HL-60/S4 (cell line): Measurements from ENCODE around the gene ADRA2B.

ENCODE experiments used
- in situ Hi-C: fragments of 300-500 bp; cut with MboI; formaldehyde crosslinking; loops from 2 replicates; pipeline ENCODE4 v1.14.3; 2022; ENCODE audit warnings: low sequenced_read_pairs

The ADRA2B gene

GRCh38 chr2:96108541-96109360 lies 7.6 kb downstream of the ADRA2B start:
- in situ Hi-C loops: loop anchor here (25.0 kb wide), 1 partner anchor 96 kb away; no protein-coding TSS in a partner anchor

DNA sequence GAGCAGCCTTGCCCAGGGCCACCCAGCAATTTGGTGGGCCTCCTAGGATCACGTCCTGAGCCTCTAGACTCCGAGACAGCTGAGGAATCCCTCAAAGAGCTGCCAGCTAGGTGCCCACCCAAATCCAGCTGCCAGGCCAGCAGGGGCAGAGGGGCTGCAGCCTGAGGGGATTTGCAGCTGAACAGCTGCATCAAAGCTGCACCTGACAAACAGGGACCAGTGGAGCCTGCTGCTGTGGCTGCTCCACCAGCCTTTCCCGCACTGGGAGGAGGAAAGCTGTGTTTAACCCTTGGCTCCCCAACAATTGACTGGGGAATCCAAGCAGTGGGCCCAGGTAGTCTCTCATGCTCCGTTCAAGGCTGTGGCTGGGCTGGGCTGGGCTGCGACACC lies 8.2 kb downstream of the ADRA2B start:
- in situ Hi-C loops: loop anchor here (25.0 kb wide), 1 partner anchor 96 kb away; no protein-coding TSS in a partner anchor

- in situ Hi-C loops: loop anchor here (25.0 kb wide), 1 partner anchor 95 kb away; no protein-coding TSS in a partner anchor
Measured at GRCh38 chr2:96107708-96108065, 8.7 kb downstream of the ADRA2B start.

DNA sequence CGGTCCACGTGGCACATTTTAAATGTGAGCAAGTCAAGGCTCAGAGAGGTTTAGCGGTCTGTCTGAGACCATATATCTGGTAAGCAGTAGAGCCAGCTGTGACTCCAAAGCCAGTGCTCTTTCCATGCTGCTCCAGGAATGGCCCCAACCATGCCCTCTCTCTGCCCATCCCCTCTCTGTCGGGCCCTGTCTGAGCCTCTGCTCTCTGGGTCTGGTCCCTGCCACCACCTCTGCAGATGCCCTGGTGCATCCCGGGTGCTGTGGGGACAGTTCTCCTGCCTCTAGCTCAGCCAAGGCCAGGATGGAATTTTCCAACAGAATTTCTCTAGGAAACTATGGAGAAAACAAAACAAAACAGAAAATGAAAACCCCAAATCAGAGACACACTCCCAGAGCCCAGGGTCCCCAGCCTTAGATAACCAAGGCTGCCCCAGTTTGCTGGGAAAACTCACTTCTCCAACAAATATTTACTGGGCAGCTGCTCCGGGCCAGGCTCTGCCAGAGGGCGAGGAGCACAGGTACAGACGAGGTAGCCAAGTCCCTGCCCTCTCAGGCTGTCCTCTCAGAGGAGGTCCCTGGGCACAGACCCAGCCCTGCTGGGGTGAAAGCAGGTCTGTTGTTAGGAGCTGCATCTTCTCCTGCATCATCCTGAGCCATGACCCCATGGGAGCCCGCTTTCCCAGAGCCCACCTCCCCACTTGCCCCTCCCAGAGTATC lies 9.2 kb downstream of the ADRA2B start:
- in situ Hi-C loops: loop anchor here (25.0 kb wide), 1 partner anchor 95 kb away; no protein-coding TSS in a partner anchor

- in situ Hi-C loops: loop anchor here (25.0 kb wide), 1 partner anchor 94 kb away; no protein-coding TSS in a partner anchor
Measured at GRCh38 chr2:96105994-96106715, 10.2 kb downstream of the ADRA2B start.

- in situ Hi-C loops: loop anchor here (25.0 kb wide), 1 partner anchor 93 kb away; no protein-coding TSS in a partner anchor
Measured at GRCh38 chr2:96105152-96105915, 11.0 kb downstream of the ADRA2B start.

DNA sequence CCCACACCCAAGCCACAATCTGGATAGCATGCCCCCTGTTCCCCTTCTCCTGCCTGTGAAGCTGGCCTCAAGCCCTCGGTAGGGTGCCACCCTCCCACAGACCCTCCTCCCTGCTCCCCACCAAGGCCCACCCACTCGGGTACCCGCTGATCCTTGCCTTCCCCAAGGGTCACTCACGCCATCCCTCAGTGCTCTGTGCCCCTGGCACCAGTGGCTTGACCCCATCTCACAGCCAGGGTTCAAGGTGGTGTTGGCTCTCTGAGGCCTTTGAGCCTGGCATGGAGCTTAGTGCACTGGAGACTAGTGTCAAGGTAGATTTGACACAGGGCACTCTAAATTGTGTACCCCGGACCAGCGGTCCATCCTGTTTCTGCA lies 11.9 kb downstream of the ADRA2B start:
- in situ Hi-C loops: loop anchor here (25.0 kb wide), 1 partner anchor 92 kb away; no protein-coding TSS in a partner anchor

DNA sequence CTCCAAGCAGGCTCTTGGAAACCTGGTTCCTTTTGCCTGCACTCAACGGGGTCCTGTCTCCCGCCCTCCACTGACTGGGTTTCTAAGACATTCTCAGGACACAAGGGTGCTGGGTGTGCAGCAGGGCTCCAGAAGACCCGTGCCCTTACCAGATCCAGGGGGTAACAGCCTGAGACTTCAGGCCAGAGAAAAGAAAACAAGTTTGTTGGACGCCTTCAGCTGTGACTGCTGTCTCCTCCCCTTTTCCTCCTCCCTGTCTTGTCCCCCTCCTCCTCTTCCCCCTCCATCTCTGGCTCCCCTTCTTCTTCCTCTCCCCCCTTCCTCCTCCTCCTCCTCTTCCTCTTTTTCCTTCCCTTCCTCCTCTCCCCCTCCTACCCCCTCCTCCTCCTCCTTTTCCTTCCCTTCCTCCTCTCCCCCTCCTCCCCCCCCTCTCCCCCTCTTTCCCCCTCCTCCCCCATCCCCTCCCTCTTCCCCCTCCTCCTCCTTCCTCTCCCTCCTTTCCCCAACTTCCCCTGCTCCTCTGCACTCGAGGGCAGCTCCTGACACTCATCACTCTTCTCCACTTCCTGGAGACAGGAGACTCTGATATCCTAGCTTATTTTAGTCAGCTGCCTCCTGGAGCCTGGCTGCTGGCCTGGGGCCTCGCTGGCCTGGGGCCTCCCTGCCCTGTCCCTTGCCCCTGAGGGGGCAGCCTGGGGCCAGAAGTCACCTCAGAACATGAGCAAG lies 12.4 kb downstream of the ADRA2B start:
- in situ Hi-C loops: loop anchor here (25.0 kb wide), 1 partner anchor 92 kb away; no protein-coding TSS in a partner anchor

DNA sequence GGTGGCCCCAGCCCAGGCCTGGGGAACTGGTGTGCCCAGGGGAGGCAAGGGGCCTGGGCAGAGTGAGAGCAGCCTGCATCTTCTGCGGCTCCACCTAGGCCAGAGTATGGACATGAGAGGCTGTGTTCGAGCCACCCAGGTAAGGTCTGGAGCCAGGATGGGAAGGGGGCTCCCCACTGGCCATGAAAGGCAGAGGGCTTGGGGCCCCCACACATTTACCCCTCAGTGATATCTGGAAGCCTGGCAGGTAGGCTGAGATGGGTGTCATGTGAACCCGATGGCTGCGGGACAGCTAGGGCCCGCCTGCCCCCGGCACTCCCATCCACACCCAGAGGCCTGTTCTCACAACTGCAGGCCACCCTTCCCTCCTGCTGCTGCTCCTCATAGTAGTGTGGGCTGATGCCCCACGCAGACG lies 13.2 kb downstream of the ADRA2B start:
- in situ Hi-C loops: loop anchor here (25.0 kb wide), 1 partner anchor 91 kb away; no protein-coding TSS in a partner anchor

DNA sequence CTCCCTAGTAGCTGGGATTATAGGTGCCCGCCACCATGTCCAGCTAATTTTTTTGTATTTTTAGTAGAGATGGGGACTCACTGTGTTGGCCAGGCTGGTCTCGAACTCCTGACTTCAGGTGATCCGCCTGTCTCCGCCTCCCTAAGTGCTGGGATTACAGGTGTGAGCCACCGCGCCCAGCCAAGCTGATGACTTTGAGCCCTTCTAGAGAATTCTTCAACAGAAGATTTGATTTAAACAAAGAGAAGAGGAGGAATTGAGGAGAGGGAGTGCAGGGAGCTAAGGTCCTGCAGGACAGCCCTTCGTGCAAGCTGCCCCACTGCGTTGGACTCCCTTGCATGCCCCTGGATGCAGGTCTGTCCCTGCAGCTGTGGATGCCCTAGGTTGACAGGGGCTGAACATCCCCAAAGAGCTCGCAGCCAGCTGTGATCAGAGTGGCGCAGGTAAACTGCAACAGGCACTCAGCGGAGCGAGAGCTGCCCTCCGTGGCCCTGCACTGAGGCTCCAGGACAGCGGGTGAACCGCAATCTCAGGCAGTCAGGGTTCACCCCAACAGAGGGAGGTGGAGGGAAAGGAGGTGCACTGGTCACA lies 13.7 kb downstream of the ADRA2B start:
- in situ Hi-C loops: loop anchor here (25.0 kb wide), 1 partner anchor 90 kb away; no protein-coding TSS in a partner anchor

- in situ Hi-C loops: loop anchor here (25.0 kb wide), 1 partner anchor 89 kb away; no protein-coding TSS in a partner anchor
Measured at GRCh38 chr2:96100893-96101304, 15.5 kb downstream of the ADRA2B start.

DNA sequence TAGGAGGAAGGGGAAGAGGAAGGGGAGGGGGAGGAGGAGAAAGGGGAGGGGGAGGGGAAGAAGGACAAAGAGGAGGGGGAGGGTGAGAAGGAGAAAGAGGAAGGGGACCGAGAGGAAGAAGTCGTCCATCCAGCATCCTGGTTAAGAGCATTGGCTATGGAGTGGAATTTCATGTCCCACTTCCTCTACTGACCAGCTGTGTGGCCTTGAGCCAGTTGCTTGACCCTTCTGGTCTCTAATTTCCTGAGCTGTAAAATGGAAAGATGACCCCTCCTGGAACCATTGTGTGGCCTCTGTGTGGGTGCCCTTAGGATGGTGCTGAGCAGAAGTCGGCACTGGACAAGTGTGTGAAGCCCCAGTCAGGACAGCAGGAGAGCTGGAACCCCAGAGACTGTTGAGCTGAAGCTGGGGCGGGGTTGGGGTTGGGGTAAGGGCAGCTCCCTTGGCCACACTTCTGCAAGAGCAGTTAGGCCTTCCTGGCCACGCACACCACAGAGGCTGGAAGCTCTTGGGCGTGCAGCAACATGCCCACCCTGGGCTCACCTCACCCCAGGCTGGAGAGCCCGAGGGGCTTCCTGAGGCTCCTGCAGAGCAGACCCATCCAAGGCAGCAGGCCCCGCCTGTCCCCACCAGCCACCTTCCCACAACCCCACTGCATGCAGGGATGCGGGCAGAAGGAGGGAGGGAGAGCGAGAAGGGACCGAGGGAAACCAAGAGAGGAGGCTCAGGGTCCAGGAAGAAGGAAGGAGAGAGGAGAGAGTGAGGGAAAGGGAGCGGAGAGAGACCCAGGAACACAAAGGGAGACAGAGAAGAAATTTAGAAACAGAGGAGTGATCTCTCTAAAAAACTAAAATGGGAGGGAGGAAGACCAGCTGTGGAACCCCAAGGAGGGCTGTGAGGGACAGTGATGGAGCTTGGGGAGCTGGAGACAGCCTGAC lies 16.2 kb downstream of the ADRA2B start:
- in situ Hi-C loops: loop anchor here (25.0 kb wide), 1 partner anchor 88 kb away; no protein-coding TSS in a partner anchor

GRCh38 chr2:96098900-96099590 lies 17.3 kb downstream of the ADRA2B start:
- in situ Hi-C loops: no loop called here

GRCh38 chr2:96097951-96098823 lies 18.2 kb downstream of the ADRA2B start:
- in situ Hi-C loops: no loop called here

GRCh38 chr2:96097441-96097840 lies 18.9 kb downstream of the ADRA2B start:
- in situ Hi-C loops: no loop called here

- in situ Hi-C loops: no loop called here
Measured at GRCh38 chr2:96095116-96095636, 21.2 kb downstream of the ADRA2B start.
